Body of pancreas (tissue), 4 donors: ENCODE measurements around the gene RUNX3. TPM values are rescaled to one million over a fixed set of nuclear protein-coding genes. Genes with fewer than 3 reads are reported as not detected.

Experiments
- ATAC-seq: fragments of 150-250 bp; one replicate; pipeline ENCODE4 v1.9.1; 2016
- DNase-seq, 4 donors: peaks; one replicate each; pipeline ENCODE4 v3.0.0-alpha.2; 2019
- H3K27ac ChIP-seq, 4 donors: fragments of 200-600 bp; sonication (generic); 1 replicate in 3 of 4; 2 replicates in 1 of 4; pipeline versions ENCODE4 v1.5.1 to v1.6.1; 2016 to 2019; ENCODE audit warnings: mild to moderate bottlenecking in 1 of 4, mixed read lengths in 1 of 4, moderate library complexity in 1 of 4
- H3K27me3 ChIP-seq, 2 donors: fragments of 200-600 bp; sonication (generic); one replicate each; pipeline ENCODE4 v1.6.0; 2016; ENCODE audit warnings: mild to moderate bottlenecking in 1 of 2
- H3K36me3 ChIP-seq, 2 donors: fragments of 200-600 bp; sonication (generic); replicated peaks in 1 of 2; 2 replicates each; pipeline ENCODE4 v1.5.1; 2016; ENCODE audit warnings: low read depth in 2 of 2; ENCODE audit not compliant: insufficient read depth in 1 of 2
- H3K4me1 ChIP-seq: fragments of 200-600 bp; sonication (generic); one replicate; pipeline ENCODE4 v1.6.0; 2016
- H3K4me3 ChIP-seq, 2 donors: fragments of 200-600 bp; sonication (generic); 1 replicate in 1 of 2; 2 replicates in 1 of 2; pipeline ENCODE4 v1.5.1; 2016 to 2019
- H3K9me3 ChIP-seq, 3 donors: fragments of 200-600 bp; sonication (generic); 1 replicate in 2 of 3; 2 replicates in 1 of 3; pipeline ENCODE4 v1.5.1; 2016
- CTCF ChIP-seq, 7 experiments: fragments of 450-650 bp in 4 of 7; fragments of 200-600 bp in 3 of 7; sonication (generic) in 3 of 7; IDR thresholded peaks; one replicate each; pipeline ENCODE4 v1.5.1; 2016 to 2019; ENCODE audit warnings: antibody characterized with exemption in 7 of 7
- POLR2A ChIP-seq, 3 donors: fragments of 450-650 bp; IDR thresholded peaks; one replicate each; pipeline ENCODE4 v1.6.1; 2016; ENCODE audit warnings: antibody characterized with exemption in 3 of 3, mild to moderate bottlenecking in 2 of 3
- WGBS, 2 donors: methylation state at CpG; one replicate each; pipeline ENCODE4 v1.1.5; 2017; 5-methylcytosine and 5-hydroxymethylcytosine counted together
- intact Hi-C: fragments of 100-400 bp; cut with DNase I; formaldehyde crosslinking; loops from one replicate; pipeline ENCODE4 v1.15.1; 2023
- total RNA-seq, 2 donors: library from RNA; depleted of rRNA; stranded (reverse); fragments of >200 nt; gene quantifications; one replicate each; pipeline ENCODE4 v1.1.0, GENCODE V29; 2016

RUNX3 gene
- total RNA-seq, 2 donors from 2014 or later: 0.26 TPM; not detected in 1

DNA sequence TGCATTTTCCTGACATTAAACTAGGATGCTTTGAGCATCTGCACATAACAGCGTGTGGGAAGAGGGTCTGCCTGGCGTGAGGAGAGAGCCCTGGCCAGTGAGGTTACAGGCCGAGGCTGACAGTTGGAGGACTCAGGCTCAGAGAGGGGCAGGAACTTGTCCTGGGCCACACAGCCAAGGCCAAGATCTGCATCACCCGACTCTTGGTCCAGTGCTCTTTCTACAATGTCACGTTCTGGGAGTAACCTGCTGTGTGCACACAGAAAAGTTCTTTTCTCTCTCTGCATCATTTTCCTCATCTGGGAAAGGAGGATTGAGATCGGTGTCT is 42.8 kb upstream of the RUNX3 start:
- Histone ChIP-seq H3K4me3 (no peak overlapping the region), H3K4me1 (no peaks in the 10 kb centered on the region), H3K27ac (no peak overlapping the region), H3K36me3 (no peaks in the 10 kb centered on the region), H3K27me3 (no peaks in the 10 kb centered on the region), H3K9me3 (peaks cover 0 to 16% (median 0%) of the 10 kb centered on the region in 3 donors)
- no peak for ATAC-seq
- WGBS, 2 donors: 72 to 75% methylated on average over 4 to 6 of the region's 6 CpGs
- DNase-seq: no peak
- TF ChIP-seq CTCF (IDR thresholded peaks at IDR 0.05): no peak
- TF ChIP-seq POLR2A (IDR thresholded peaks at IDR 0.05): no peak
- intact Hi-C loops: no loop called here

- intact Hi-C loops: no loop called here
- Histone ChIP-seq H3K36me3 (no peaks in the 10 kb centered on the region), H3K27me3 (no peaks in the 10 kb centered on the region), H3K27ac (no peak overlapping the region), H3K4me1 (no peaks in the 10 kb centered on the region), H3K9me3 (peaks cover 0 to 16% (median 0%) of the 10 kb centered on the region in 3 donors), H3K4me3 (no peak overlapping the region)
- 53 to 62% methylated on average over 8 of the region's 8 CpGs for WGBS, 2 donors
- no peak for TF ChIP-seq POLR2A (IDR thresholded peaks at IDR 0.05)
- no peak for TF ChIP-seq CTCF (IDR thresholded peaks at IDR 0.05)
- ATAC-seq (no peak), DNase-seq (no peak)
These were observed 42.3 kb upstream of the RUNX3 start for GRCh38 chr1:24972221-24972914.

DNA sequence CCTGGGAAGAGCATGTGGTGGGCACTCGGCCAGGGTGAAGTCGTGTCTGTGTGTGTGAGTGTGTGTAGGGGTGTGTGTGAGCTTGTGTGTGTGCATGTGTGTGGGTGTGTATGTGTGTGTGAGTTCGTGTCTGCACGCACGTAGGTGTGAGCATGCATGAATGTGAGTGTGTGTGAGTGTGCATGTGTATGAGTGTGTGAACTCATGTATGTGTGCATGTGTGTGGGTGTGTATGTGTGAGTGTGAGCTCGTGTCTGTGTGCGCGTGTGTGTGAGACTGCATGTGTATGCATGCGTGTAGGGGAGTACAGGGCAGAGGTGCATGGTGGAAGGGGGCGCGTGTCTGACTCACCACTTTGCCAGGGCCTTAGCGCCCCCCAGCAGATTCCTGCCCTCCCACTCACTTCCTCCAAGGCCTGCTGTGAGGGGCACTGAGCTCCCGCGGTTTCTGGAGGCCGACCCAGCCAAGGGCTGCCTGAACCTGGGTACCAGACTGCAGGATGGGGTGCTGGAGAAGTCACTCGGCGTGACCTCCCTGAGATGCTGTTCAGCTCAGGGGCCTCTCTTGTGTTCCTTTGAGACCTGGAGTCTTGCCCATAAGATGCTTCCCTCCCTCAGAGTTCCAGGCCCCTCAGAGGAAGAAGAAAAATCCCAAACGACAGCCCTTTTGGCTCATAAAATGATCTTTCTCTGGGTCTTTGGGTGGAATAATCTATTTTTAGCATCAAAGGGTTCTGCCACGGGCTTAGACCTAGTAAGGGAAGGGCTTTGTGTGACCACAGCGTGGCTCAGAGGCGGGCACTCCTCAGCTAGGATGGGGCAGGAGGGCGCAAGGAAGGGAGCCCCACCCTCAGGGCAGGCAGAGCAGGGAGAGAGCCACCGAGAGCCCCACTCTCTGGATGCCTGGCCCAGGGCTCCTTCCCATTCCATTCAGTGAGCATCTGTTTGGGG is 41.1 kb upstream of the RUNX3 start:
- ATAC-seq (no peak), DNase-seq (no peak)
- 72% methylated on average over 22 to 23 of the region's 23 CpGs for WGBS, 2 donors
- TF ChIP-seq CTCF (IDR thresholded peaks at IDR 0.05) (no peak), POLR2A (IDR thresholded peaks at IDR 0.05) (no peak)
- Histone ChIP-seq H3K27ac (no peak overlapping the region), H3K27me3 (no peaks in the 10 kb centered on the region), H3K4me1 (no peaks in the 10 kb centered on the region), H3K36me3 (no peaks in the 10 kb centered on the region), H3K4me3 (no peak overlapping the region), H3K9me3 (peaks cover 0 to 10% (median 0%) of the 10 kb centered on the region in 3 donors)
- intact Hi-C loops: no loop called here

DNA sequence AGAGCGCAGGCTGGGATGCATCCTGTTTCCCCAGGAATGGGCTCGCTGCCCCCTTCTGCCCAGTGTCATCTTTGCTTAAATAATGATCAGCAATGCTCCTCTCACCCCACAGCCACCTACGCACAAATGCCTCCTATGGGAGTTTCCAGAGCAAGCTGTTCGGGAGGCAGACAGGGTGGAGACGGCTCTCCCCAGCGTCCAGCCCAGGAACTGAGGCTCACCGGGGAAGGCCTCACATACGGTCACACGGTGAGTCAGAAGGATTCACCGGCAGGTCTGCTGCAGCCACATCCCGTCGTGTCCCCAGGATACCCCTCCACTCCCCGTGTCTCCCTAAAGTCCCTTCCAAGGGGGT is 40.3 kb upstream of the RUNX3 start:
- Histone ChIP-seq H3K9me3 (peaks cover 0 to 9% (median 0%) of the 10 kb centered on the region in 3 donors), H3K27ac (no peak overlapping the region), H3K36me3 (no peaks in the 10 kb centered on the region), H3K27me3 (no peaks in the 10 kb centered on the region), H3K4me3 (no peak overlapping the region), H3K4me1 (no peaks in the 10 kb centered on the region)
- intact Hi-C loops: no loop called here
- ATAC-seq: no peak
- TF ChIP-seq POLR2A (IDR thresholded peaks at IDR 0.05) (no peak), CTCF (IDR thresholded peaks at IDR 0.05) (no peak)
- 31 to 32% methylated on average over 6 to 13 of the region's 13 CpGs for WGBS, 2 donors
- no peak for DNase-seq
